ENCODE data around the gene PRELP.
"Not testable (repeated sequence)": the region's sequence is repeated elsewhere in the genome, so short reads cannot be mapped to it uniquely, and the experiment has no call there.

Gene PRELP

DNA sequence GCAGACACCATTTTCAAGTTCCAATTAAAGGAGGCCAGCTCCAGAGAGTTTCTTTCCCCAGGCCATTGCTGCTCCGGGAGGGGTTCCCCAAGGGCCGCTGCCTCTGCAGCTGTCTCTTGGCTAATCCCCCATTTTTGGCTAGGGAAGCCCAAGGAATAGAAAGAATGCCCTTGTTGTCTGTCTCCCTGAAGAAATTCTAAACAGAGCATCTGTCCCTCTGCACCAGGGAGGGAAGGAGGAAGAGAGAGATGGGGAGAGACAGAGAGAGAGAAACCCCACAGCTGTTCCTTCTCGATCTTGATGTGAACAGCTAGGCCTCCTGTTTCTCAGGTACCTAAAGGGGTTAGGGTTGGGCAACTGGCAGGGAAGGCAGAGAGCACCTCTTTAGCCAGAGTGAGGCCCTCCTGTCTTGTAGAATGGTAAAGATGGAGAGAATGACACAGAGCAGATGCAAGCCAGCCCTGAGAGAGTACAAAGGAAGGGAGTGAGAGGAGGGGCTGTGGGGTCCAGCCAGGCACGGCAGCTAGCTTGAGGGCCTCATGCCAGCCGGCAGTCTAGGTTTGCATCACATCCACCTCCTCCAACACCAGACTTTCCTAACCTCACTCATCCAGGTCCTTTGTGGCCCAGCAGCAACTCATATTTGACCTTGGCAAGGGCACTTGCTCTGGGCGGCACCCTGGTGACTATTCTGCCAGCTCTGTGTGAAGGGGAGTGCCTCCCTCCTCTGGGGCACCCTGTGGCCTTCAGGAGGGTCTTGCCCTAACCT is 31.4 kb downstream of the PRELP start:
- DNase-seq (ENCODE audit: low spot score) = no peak

DNA sequence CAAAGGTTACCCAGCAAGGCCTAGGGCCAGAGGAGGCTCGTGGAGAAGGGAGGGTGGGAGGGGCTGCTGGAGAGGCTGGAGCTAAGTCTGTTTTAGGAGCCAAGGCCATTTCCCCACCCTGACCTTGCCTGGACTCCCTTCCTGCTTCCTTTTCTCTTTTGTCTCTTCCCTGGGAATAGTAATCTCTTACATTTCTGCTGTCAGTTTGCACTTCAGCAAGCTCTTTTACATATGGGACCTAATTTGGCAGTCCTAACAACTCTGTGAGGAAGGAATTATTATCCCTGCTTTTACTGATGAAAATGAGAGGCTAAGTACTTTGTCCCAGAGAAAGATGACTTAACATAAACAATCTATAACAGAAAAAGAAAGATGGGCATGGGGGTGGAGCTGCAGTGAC is 32.2 kb downstream of the PRELP start:
- DNase-seq (ENCODE audit: low spot score) = no peak

DNA sequence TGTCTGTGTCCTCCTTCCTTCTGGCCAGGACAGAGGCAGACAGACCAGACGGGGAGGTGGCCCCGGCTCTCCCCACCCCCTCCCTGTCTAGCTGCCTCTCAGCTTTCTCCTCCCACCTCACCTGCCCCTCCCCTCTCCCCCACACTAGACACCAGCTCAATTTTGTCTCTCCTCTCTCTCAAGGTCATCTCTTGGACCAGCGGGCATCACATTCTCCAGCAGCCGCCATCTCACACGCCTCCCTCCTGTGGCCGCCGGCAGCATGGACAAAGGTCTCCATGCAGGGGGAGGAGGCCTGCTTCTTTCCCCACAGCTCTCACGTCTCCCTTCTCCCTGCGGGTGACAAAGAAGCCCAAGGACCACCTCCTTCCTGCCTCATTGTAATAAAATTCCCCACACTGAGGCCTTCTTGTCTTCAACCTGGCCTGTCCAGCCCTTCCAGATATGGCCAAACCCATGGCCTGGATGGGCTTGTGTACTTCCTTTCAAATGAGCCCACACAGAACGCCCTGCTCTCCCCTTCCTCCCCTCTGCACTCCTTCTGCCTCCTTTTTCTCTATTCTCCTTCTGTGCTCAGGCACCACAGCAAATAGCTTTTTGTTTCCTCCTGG is 33.0 kb downstream of the PRELP start:
- DNase-seq (ENCODE audit: low spot score) = no peak

DNA sequence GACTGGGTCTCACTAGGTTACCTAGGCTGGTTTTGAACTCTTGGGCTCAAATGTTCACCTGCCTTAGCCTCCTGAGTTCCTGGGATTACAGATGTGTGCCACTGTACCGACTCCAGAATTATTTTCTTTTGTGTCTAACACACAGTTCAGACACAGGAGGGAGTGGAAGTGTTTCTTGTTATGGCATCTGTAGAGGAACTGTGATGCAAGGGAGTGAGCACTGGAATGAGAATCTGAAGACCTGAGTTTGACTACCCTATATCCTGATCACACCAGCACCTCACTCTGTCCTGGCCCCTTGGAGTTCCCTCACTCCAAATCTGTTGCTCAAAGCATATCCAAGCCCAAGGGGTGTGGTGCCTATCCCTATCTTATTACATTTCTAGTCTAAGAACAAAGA is 33.5 kb downstream of the PRELP start:
- DNase-seq (ENCODE audit: low spot score) = no peak

DNA sequence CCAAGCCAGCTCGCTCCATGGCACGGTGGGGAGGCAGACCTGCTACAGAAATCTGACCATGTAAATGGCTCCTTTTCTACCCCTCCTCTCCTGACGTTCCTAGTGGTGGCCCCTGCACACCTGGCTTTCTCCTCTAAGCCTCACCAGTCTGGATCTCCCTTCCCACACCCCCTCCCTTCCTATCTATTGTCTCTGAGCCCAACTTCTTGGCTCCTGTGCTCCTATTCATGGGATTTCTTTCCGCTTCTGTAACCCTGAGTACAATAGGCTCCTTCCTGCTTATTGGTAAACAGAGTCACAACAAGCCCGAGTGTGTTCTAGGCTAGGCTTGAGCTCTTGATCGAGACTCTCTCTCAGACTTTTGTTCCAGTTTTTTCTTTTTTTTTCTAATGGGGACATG is 35.9 kb downstream of the PRELP start:
- no peak for DNase-seq (ENCODE audit: low spot score)

DNA sequence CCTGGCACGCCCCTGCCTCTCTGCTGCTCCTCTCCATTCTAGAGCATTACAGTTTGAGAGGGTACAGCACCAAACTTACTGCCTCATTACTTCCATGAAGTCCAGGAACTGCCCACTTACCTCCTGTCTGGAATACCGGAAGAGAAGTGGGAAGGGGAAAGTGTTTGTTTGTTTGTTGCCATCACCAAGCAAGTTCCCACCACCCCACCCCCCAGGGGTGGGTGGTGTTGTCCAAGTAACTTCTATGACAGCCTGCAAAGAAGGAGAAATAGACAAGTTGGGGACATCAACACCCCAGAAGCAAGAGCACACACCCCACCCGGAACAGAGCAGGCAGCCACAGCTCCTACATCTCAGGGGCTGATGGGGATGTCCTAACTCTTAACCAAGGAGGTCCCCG is 36.3 kb downstream of the PRELP start:
- DNase-seq (ENCODE audit: low spot score) = no peak

DNA sequence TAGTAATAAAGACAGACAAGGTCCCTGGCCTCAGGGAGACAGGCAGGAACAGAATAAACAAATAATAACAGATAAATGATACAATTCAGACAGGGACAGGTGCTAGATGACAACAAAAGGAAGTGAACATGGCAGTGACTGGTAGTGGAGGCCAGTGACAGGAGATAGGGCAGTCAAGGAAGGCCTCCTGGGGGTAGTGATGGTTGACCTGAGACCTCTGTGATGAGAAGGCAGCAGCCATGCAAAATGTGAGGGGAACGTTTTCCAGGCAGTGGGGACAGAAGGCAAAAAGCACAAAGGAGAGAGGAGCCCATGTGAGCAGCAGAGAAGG is 36.9 kb downstream of the PRELP start:
- DNase-seq (ENCODE audit: low spot score) = no peak

DNA sequence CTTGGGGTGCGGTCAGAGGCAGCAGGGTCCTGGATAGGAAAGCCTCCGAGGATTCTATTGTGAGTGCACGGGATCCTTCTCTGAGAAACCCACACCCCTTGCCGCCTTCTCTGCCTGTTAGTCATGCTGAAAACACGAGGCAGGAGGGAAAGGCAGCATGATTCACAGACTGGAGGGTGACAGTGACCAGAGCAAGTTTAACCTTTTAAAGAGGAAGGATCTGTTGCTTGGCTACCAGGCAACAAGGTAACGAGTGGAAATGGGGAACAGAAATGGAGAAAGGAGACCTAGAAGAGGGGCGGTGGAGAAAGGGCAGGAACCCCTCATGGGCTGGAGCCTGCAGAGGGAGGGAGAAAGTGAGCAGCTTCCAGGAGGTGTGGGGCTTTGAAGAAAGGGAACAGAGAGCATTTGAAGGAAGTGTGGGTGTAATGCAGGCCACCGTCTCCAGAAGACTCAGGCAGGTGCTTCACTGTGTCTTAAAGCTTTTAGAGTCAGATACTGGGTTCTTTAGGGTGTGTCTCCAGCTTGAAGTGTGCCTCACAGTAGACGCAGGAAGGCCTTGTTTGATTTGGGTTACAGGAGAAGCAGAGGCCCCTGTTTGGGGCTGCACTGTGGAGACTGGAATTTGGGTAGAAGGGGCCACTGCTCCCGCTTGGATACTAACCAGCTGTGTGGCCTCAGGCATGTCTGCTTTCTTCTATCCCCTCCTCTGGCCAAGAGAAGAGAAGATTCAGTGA is 37.4 kb downstream of the PRELP start:
- DNase-seq (ENCODE audit: low spot score) = no peak

DNA sequence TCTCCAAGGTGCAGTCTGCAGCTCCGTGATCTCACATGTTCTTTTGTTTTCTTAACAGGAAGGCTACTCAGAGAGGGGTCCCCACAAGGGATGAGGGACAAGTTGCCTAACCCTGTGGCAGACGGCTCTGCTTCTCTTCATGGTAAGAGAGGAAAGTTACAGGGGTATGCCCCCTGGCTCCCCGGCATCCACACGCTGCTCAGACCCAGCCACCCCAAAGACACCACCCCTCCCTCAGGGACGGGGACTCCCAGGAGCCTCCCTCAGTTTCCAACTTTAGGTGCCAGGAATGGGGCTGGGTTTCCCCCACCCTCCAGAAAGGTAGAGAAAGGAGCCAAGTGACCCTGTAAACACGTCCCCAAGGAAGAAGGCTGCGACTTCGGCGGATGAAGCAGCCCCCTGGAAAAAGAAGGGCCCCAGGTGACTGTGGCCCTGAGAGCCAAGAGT is 38.0 kb downstream of the PRELP start:
- no peak for DNase-seq (ENCODE audit: low spot score)

DNA sequence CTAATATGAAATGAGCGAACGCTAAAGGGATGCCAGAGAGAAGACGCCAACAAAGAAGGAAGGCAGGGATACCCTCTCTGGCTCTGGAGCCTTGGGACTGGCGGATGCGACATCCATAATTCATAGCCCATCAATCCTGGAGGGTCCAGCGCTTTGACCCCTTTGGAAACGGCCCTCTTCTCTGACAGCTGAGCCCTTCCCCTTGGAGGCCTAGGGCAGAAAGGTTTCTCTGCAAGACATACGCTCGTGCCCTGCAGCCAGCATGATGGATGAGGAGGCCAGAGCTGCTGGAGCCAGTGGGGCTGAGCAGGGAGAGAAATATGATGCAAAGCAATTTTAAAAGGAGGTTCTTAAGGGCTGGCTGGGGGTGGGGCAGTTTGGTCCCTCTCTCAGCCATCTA is 40.6 kb downstream of the PRELP start:
- no peak for DNase-seq (ENCODE audit: low spot score)

DNA sequence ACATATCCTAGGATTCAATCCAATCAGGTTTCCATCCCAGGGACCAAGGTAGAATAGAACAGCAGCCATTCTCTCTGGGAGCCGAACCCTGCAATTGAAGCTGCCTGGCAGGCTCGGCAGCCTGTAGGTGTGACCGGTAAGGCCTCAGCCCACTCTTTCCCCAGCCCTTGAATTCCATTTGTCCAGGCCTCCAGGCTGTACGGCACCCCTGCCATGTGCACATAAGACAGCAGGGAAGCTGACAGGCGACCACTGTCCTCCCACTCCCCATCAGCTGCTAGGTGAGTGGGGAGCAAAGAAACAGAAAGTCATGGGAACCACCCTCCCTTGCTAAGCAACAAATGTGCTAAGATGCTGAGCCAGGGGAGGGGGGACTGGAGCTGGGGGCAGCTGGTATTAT is 41.3 kb downstream of the PRELP start:
- DNase-seq (ENCODE audit: low spot score) = no peak

DNA sequence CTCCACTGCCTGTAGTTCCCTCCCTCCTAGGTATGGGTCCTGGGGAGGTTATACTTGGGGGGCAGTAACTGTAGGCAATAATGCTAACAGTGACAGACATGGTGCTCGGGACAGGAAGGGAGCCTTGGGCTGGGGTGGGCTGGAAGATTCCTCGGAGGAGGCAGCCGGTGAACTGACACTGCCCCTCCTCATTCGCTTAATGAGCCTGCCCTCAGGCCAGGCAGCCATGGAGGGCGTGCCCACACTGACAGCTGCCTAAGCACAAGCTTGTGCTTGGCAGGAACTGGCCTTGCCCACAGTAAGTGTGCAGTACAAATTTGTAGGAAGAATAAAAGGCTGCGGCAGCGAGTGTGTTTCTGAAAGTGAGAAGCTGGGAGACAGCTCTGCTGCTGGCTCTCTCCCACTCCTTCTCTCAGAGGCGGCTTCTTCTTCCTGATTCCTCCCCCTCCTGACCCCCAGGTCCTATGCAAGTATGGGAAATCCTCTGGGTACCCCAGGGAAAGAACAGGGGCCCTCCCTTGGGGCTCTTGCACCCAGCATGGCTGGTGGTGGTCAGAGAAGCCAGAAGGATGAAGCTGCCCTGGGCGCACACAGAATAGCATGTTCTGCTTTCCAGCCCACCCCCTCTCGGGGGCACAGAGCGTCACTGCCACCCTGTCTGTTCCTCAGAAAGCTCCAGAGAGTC is 42.0 kb downstream of the PRELP start:
- DNase-seq (ENCODE audit: low spot score) = no peak

DNA sequence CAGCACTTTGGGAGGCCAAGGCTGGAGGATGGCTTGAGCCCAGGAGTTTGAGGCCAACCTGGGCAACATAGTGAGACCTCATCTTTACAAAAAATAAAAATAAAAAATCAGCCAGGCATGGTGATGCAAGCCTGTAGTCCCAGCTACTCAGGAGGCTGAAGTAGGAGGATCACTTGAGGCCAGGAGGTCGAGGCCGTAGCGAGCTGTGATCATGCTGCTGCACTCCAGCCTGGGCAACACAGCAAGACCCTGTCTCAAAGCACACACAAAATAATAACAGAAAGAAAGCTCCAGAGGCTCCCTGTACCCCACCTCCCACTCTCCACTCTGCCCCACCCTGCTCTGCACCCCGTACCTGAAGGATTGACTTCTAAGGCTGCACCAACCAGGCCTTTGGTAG is 42.5 kb downstream of the PRELP start:
- not testable (repeated sequence) for DNase-seq (ENCODE audit: low spot score)

DNA sequence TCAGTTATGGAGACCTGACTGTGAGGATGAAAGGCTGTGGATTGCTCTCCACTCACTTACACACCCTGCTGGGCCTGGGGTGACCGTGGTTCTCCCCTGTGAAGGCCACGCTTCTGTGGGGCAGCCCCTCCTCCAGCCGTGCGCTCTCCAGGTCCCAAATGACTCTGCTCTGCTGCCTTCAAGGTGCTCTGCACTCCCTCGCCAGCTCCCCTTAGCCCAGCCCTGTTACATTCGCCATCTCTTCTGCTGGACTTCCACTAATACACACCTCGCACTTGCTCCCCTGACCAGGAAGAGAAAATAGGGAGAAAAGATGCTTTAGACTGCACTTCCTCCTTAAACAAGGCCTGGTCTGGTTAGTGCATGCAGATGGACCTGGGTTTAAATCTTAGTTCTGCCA is 42.9 kb downstream of the PRELP start:
- no peak for DNase-seq (ENCODE audit: low spot score)

DNA sequence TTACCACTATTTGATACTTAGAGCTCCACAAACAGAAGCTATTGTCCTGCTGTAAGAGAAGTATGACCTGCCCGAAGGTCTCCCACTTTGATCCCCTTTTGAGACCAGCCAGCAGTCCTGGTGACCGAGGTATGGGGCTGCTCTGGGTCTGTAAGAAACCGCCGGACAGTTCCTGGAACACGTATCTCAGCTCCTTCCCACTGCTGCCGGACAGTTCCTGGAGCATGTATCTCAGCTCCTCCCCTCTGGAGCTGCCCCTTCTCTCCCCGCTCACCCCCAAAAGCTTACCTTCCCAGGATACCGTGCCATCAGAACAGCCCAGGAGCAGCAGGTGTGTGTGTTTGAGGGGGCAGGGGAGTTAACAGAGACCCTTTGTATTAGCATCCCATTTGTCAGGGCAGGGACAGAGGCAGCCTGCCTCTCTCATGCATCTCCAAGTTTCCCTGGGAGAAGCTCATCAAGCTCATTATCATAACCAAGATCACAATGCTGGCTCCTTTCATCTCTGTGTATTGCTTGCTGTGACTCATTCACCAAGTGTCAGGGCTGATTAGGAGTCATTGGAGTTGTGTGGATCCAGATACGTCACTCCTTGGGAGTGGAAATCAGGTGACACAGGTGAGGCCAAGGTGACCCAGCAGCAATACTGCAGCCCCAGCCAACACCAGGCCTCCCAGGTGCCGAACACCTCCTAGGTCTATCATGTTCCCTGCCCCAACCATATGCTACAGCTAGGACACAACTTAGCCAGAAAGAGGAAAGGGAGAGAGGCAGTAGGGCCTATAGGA is 43.6 kb downstream of the PRELP start:
- no peak for DNase-seq (ENCODE audit: low spot score)

DNA sequence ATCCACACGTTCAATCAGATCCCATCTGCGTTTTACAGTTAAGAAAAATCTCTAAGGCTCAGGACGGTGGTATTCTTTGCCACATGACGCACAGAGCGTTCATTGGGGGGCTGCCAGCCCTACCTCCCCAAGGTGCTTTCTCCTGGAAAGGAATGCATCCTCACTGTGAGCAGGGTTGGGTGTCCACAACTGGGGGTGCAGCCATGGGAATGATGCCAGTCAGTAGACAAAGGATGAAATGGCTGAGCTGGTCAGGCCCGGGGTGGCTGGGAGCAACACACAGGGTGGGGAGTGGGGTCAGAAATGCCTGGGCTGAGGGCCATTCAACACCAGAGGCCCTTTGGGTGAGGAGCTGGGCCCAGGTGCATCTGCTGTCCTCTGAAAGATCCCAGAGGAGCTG is 44.3 kb downstream of the PRELP start:
- no peak for DNase-seq (ENCODE audit: low spot score)

DNA sequence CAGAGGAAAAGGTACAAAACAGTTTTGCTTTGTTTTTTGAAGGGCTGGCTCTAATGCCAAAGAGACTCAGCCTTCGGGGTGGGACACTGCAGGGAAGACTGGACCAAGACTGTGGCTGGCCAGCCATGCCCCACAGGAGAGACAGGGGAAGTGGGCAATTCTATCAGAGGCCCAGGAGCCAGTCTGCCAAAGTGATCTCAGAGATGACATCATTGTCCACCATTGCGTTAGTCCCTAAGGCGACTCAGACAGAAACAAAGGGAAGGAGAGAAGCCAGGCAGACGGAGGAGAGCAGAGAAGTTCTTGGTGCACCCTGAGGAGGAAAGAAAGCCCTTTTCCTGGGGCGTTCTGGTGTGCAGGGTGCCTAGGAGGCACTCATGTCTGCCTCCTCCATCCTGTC is 44.7 kb downstream of the PRELP start:
- no peak for DNase-seq (ENCODE audit: low spot score)

DNA sequence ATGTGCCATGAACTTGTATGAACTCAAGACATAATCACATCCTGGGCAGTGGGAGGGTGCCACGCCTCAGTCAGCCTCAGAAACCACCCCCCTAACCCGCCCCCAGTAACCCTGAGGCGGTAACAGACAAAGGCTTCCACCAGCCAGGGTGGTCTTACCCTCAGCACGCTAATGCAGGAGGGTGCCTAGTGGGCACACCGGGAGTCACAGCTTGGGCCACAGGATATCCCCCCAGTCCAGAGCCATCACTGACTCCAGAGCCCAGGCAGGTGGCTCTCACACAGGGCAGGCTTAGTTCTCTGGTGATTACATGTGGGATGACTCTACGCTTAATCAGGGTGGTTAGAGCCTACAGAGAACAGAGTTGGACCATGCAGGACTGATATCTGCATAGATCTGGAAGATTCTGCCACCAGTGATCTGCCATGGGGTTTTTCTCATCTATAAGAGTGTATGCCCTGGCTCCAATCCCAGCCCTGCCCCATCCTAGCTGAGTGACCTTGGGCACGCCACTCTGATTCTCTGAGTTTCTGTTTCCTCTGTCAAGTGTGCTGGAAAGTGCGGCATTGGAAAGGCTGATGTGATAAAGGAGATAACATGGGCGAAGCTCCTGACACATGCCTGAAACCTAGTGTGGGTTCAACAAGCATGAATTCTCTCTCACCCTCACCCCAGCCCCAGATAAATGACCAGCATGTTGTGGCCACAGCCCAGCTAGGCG is 45.6 kb downstream of the PRELP start:
- DNase-seq (ENCODE audit: low spot score) = no peak

DNA sequence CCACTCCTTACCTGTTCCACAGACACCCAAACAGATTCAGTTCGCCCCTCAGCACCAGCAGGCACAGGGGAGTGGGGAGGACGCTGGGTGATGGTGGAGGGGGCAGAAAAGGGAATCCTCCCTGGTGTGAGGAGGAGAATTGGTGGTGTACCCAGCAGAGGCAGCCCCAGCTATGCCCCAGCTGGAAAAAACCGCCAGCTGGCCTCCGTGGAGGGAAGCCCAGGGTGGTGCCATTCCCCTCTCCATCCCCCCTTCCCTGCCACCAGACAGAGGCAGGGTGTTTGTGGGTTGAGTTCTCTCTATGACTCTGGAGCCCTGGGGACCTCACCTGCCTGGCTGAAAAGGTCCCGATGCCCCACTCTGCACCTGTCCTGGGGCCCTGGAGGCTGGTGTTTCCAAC is 46.2 kb downstream of the PRELP start:
- no peak for DNase-seq (ENCODE audit: low spot score)

DNA sequence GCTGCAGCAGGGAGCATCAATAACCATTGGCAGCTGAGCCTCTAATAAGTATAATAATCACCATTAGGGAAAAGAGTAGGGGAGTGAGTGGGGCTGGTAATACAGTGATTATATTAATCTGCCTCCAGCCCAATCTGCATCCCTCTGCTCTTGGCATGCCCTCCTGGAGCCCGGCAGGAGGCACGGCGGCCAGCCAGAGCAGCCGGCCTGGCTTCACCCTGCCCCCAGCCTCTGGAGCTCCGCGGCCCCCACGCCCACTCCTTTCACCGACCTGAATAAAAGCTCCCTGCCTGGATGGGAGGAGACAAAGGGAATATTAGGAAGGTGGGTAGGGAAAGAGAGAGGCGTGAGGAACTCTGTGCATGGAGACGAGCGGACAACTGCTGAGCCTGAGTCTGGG is 46.6 kb downstream of the PRELP start:
- no peak for DNase-seq (ENCODE audit: low spot score)

DNA sequence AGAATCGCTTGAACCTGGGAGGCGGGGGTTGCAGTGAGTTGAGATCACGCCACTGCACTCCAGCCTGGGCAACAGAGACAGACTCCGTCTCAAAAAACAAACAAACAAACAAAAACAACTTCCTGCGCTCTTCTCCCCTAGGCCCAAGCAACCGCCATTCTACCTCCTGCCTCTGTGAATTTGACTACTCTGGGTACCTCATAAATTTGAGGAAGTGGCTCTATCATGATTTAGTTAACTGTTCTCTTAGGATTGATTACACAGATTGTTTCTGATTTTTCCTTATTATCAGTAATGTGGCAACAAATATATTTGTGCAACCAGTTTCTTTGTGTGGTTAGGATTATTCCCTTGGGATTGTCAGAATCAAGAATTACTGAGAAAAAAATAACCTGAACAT is 48.1 kb downstream of the PRELP start:
- DNase-seq (ENCODE audit: low spot score) = no peak

All from ecto neural progenitor cell (in vitro differentiated cells).